HG03565 (cell line): ENCODE data around the gene GPR78.
"Not testable (repeated sequence)": the region's sequence is repeated elsewhere in the genome, so short reads cannot be mapped to it uniquely, and the experiment has no call there.

ENCODE experiments used
- ATAC-seq: cut with Tn5 transposase; IDR thresholded peaks from one replicate; pipeline ENCODE4 v1.9.1; 2021; ENCODE audit warnings: mild to moderate bottlenecking, moderate library complexity; ENCODE audit not compliant: unreplicated experiment

GPR78 gene

DNA sequence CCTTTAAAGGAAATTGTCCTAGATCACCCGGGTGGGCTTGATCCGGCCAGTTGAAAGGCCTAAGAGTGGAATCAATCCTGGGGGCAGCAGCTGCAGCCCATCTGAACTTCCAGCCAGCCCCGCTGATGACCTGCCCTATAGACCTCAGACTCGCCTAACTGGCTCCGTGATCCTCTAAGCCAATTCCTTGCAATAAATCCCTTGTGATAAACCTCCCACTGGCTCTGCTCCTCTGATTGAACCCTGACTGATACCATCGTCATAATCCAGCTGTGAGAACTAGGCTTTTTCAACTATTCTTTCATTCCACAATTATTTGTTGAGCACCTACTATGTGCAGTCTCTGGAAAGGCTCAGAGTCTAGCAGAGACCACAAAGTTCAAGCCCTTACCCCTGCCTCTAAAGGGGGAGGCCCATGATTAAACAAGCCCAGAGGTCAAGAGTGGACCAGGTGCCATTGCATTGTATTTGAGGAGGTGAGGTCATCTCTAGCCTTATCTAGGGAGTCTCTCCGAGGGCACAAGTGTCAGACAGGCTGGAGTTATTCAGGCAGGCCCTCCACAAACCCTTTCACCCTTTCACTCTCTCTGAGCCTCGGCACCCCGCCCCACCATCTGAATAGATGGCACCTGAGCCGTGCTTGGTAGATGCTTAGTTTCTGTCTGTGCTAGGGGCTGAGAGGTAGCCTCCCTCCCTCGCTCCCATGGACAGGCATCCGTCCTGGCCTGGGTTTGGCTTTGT, 20.5 kb upstream of the GPR78 start:
- no peak for ATAC-seq

DNA sequence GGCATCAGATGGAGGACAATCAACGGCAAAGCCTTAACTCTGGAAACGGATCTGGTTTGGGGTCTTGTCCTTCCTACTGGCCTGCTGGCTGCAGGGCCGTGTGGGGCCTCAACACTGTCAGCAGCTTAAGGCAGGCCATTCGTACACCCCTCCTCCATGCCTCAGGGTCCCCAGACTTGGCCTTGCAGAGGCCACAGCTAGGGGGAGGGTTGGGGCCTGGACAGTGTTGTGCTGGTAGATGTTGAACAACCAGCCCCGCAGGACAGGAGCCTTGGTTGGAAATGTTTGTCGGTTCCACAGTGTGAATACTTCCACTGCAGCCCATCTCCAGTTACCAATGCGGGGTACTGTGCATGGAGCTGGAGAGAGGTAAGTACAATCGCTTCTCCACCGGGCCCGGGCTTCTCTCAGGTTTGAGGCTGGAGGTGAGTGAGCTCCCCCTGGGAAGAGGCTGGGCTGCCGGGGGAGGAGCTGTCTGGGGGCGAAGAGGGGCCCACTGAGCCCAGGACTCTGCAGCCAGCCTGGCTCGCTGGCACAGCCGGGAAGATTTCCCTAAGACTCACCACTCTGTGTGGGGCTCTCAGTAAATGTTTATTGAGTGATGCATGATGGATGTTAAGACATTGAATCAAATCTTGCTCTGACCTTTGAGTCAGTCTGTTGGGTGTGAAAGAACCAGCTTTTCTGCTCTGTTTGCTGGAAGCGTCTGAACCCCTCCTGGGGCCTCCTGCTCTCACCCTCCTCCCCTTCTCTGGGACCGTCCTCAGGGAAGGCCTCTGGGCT, 19.7 kb upstream of the GPR78 start:
- ATAC-seq: no peak

DNA sequence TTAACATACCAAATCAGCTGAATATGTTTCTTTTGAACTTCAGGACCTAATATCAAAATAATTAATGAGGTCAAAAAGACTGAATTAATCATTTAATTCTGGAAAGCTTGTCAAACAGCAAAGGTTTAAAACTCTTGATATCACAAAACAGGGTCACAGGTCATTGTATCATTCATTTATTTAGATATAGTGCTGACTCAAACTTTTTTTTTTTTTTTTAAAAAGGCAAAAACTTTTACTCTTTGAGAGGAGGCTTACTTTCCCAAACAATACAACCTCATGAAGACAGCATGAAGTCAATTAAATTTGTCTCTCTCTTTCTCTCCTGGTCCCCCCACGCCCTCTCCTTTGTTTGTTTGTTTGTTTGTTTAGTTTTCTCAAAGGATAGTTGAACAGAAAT, 15.6 kb upstream of the GPR78 start:
- ATAC-seq: no peak

DNA sequence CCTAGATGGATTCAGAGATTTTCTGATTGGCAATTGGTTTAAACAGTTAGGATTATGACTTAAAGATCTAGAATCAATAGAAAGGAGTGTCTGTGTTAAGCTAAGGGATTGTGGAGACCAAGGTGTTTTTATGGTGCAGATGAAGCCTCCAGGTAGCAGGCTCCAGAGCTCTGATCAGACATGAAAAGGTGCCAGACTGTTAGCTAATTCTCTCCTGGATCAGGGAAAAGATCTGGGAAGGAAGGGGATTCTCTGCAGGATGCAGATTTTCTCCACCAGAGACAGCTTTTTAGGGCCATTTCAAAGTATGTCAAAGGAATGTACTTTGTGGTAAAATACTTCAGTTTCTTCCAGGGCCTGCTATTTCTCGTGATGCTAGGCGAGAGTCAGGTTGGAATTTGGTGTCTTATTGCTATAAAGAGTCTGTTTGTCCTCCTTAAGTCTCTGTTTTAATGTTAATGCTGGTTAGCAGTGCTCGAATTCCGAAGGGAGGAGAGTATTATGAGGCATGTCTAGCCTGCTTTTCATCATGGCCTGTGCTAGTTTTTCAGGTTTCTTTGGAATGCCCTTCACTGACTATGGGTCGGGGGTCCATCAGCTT, 12.0 kb upstream of the GPR78 start:
- ATAC-seq: no peak

- ATAC-seq: no peak
These were observed 10.0 kb upstream of the GPR78 start for GRCh38 chr4:8570201-8570600.

DNA sequence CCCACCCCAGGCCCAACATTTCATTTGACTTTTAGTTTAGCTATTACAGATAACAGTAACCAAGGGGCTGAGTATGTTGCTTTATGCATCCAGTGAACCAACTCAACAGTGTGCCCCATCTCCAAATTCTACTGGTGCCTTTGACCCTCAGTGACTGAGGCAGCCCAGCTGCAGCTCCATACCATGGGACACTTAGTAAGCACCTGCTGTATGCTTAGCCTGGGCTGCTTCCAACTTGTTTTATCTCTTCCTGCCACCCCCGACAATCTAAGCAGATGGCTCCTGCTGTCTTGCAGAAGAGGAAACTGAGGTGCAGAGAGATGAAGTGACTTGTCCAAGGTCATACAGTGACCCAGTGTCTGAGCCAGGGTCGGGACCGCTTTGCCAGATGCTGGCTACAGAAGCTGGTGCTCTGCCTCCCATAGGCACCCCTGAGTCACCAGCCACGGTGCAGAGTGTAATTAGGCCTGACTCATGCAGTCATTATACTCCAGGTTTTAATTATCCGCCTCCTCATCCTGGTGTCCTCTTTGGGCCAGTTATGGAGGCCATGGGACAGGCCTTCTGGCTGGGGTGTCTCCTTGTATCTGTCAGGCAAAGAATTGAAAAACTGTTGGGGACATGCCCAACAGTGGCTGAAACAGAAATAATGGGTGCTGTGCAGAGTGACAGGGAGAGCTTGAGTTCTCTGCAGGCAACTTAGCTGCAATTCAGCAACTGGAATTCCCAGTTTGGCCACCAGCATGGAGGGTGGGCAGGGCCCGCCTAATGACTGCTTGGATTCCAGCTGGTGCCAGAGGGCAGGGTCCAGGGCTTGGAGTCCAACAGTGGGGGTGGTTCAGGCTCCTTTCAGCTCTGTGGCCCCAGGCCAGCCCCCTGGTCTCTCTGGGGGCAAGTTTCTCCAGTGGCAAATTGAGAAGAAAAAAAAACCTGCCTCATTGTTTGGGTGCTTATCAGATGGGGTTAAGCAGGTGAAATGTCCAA, 8.2 kb upstream of the GPR78 start:
- ATAC-seq: no peak

DNA sequence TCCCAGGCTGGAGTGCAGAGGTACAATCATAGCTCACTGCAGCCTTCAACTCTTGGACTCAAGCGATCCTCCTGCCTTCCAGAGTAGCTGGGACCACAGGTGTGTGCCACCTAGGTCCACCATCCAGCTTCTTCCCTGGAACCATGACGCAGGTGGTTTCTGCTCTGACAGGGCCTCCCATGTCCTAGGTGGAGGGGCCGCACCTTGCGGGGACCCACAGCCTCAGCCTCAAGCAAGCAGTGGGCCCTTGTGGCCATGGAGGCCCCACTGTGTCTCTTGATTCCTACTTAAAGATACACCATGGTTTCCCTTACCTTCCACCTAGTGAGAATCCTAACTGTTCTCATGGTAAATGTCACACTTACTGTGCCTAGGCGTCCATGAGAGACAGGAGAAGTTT, 6.9 kb upstream of the GPR78 start:
- ATAC-seq: no peak

DNA sequence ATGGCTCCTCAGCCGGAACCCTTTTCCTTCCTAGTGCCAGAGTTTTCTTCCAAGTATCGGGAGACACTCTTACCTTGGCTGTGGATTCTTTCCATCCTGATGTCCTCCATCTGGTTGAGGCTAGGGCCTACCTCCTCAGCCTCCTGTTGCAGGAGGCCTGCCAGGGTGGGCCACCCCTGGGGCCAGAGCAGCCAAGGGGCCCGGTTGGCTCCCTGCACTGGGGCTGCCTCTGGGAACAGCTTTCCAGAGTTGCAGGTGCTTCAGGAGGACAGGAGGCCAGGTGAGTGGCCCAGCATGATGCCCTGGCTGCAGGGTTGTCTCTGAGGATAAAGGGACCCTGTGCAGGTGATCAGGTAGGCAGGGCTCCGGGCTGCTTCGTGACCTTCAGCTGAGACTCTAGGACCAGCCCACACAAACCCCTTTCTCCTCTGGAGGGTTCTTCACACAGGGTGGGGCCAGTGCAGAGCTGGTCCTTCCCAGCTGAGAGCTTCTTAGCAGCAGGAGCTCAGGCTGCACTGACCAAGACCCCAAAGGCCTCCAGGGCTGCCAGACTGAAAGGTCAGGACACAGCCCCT, 5.3 kb upstream of the GPR78 start:
- ATAC-seq: no peak

GRCh38 chr4:8575457-8575856, 4.7 kb upstream of the GPR78 start:
- ATAC-seq: no peak

GRCh38 chr4:8576591-8576990, 3.6 kb upstream of the GPR78 start:
- not testable (repeated sequence) for ATAC-seq

DNA sequence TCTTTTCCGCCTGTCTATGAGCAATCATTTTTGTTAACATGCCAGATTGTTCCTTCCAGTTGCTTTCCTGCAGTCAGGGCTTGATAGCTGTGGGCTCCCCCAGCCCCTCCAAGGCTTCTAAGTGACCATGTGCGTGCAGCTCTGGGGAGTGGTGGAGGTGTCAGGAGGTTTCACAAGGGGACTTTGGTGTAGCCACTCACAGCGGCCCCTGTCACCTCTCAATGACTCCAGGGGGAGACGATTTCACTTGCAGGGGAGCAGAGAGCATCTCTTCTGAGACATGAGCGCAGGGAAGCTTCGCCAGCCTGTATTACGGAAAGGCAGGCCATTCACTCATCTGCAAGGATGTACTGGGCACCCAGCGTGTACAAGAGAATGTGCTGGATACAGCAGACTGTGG, 3.1 kb upstream of the GPR78 start:
- ATAC-seq: no peak

GRCh38 chr4:8577972-8578371, 2.2 kb upstream of the GPR78 start:
- ATAC-seq: no peak

GRCh38 chr4:8578717-8579116, 1.5 kb upstream of the GPR78 start:
- no peak for ATAC-seq

GRCh38 chr4:8579526-8580320, 469 bp upstream of the GPR78 start:
- no peak for ATAC-seq

GRCh38 chr4:8581094-8581861, 1.1 kb downstream of the GPR78 start:
- ATAC-seq: no peak

DNA sequence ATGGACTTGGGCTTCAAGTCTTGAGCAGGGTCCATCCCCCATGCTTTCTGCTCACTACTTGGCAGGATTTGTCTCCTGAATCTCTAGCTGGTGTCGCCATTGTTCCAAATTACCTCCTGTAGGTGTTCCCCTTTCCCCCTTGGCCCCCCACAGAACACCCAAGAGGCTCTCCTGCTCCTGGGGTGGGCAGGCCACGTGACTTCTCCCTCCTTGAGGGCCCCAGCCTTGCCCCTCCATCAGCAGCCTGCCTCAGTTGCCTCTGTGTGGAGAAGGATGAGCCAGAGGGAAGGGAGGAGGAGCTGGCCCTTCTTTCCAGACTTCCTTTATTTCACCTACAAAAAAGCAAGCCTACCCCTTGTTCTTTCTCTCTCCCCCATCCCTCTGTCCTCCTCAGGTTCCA, 1.8 kb downstream of the GPR78 start:
- ATAC-seq: no peak

GRCh38 chr4:8582436-8582835, 2.2 kb downstream of the GPR78 start:
- ATAC-seq: no peak

DNA sequence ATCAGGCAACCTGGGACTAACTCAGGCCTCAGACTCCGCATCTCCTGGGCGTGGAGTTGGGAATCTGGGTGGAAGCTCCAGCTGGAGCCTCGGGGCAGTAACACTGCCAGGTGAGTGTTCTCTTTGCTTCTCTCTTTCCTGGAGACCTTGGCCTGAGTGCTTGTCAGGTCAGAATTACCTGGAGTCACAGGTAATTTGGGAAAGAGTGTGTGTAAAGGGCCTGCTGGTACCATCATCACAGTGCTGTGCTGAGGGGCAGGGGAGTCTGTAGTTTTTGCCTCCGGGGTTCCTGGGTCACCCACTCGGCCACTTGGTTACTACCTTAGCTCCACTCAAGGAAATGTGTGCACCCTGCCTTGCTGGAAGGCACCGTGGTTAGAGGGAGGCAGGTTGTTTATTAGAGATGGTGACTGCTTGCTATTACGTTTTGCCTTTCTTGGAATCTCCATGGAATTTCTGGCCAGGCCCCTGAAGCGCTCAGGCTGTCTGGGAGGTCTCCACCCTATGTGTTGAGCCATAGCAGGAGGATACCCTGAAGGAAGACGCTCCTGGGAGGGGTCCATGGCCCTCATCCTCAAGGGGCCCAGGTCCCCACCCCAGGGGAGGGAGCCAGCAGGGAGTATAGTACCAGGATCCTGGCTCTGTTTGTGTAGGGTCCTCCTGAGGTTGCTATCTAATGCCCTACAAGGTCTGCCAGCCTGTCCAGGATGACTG, 2.9 kb downstream of the GPR78 start:
- ATAC-seq: no peak
